ENCODE measurements around the gene SSBP3.

- TF ChIP-seq CTCF (IDR thresholded peaks at IDR 0.05; ENCODE audit: insufficient read depth, low read length) (no peak), POLR2AphosphoS5 (IDR thresholded peaks at IDR 0.05; ENCODE audit: low read depth) (no peak), GABPA (IDR thresholded peaks at IDR 0.05; ENCODE audit: low read depth) (no peak)
- TF ChIP-seq, protein P1, sequence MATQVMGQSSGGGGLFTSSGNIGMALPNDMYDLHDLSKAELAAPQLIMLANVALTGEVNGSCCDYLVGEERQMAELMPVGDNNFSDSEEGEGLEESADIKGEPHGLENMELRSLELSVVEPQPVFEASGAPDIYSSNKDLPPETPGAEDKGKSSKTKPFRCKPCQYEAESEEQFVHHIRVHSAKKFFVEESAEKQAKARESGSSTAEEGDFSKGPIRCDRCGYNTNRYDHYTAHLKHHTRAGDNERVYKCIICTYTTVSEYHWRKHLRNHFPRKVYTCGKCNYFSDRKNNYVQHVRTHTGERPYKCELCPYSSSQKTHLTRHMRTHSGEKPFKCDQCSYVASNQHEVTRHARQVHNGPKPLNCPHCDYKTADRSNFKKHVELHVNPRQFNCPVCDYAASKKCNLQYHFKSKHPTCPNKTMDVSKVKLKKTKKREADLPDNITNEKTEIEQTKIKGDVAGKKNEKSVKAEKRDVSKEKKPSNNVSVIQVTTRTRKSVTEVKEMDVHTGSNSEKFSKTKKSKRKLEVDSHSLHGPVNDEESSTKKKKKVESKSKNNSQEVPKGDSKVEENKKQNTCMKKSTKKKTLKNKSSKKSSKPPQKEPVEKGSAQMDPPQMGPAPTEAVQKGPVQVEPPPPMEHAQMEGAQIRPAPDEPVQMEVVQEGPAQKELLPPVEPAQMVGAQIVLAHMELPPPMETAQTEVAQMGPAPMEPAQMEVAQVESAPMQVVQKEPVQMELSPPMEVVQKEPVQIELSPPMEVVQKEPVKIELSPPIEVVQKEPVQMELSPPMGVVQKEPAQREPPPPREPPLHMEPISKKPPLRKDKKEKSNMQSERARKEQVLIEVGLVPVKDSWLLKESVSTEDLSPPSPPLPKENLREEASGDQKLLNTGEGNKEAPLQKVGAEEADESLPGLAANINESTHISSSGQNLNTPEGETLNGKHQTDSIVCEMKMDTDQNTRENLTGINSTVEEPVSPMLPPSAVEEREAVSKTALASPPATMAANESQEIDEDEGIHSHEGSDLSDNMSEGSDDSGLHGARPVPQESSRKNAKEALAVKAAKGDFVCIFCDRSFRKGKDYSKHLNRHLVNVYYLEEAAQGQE (IDR thresholded peaks at IDR 0.05; ENCODE audit: insufficient replicate concordance, low read depth): no peak
Measured at GRCh38 chr1:54409156-54410142, 3.3 kb upstream of the SSBP3 start.

Data from HL-60 (cell line).